Measurements from ENCODE around the gene KAZN. TPM values are rescaled to one million over a fixed set of nuclear protein-coding genes. Genes with fewer than 3 reads are reported as not detected.

KAZN gene
- total and polyA plus RNA-seq, 11 donors, result 0.65 to 6.5 (median 2.3) TPM

- H3K27me3 ChIP-seq, result peaks cover 0 to 18% (median 8%) of the 10 kb centered on the region in 9 donors
- ATAC-seq (no peak), DNase-seq (no peak)
- WGBS, 4 donors, result 94% methylated on average over 7 of the region's 7 CpGs
- no peak overlapping the region for H3K27ac ChIP-seq
- no peaks in the 10 kb centered on the region for H3K9me3 ChIP-seq
- H3K4me1 ChIP-seq, result no peaks in the 10 kb centered on the region
- H3K36me3 ChIP-seq, result no peaks in the 10 kb centered on the region
- TF ChIP-seq, protein P1, sequence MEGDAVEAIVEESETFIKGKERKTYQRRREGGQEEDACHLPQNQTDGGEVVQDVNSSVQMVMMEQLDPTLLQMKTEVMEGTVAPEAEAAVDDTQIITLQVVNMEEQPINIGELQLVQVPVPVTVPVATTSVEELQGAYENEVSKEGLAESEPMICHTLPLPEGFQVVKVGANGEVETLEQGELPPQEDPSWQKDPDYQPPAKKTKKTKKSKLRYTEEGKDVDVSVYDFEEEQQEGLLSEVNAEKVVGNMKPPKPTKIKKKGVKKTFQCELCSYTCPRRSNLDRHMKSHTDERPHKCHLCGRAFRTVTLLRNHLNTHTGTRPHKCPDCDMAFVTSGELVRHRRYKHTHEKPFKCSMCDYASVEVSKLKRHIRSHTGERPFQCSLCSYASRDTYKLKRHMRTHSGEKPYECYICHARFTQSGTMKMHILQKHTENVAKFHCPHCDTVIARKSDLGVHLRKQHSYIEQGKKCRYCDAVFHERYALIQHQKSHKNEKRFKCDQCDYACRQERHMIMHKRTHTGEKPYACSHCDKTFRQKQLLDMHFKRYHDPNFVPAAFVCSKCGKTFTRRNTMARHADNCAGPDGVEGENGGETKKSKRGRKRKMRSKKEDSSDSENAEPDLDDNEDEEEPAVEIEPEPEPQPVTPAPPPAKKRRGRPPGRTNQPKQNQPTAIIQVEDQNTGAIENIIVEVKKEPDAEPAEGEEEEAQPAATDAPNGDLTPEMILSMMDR (IDR thresholded peaks at IDR 0.05), result no peak
- TF ChIP-seq POLR2A (IDR thresholded peaks at IDR 0.05), result no peak
- intact Hi-C loops (cut with DNase I), result loop anchor here in 1 of 10 donors (5.0 kb wide), 1 partner anchor 984 kb away; no protein-coding TSS in a partner anchor
- no peak overlapping the region for H3K4me3 ChIP-seq
Measured at GRCh38 chr1:15096293-15096692, 497.8 kb downstream of the KAZN start.

DNA sequence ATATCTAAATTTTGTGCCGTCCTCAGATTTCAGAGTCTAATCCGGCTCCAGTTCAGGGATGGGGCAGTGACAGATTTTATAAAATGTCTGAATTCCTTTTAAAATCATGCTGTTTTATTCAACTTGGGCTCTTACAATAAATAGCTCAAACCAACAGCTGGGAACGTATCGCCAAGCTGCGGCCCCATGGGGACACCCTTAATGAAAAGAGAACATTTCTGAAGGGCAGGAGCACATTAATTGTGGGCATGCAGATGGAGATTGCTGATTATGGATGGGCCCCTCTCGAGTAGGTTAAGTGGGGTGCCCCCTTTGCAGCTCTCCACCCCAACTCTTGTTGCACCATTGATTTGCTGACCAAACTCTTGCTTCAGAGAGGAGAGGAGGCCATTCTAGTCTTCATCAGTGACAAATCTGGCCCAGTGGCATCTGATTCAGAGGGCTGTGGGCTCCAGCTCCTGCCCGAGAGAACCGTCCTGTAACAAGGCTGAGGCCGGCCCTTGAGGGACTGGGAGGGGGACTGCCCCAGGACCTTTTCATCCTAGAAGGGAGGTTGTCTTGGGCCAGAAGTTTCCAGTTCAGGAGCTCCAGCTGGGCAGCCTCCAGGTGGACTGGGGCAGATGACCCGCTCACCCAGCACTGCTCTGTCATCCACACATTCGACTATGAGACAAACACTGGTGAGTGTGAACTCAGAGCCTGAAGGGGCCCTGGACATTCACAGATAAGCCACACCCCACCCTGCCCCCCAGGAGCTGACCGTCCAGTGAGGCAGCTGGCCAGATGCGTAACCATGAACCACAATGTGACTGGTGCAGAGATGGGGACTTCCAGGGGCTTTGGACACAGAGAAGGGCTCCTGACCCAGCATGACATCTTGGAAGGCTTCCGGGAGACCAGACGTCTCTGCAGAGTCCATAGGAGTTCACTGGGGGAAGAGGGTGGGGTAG lies 500.0 kb downstream of the KAZN start:
- DNase-seq (peak in 1 of 5 donors; percentile 10), ATAC-seq (no peak)
- H3K27ac ChIP-seq, result no peak overlapping the region
- H3K4me1 ChIP-seq, result no peaks in the 10 kb centered on the region
- H3K9me3 ChIP-seq, result no peaks in the 10 kb centered on the region
- no peak overlapping the region for H3K4me3 ChIP-seq
- intact Hi-C loops (cut with DNase I), result loop anchor here in 1 of 10 donors (5.0 kb wide), 1 partner anchor 986 kb away; no protein-coding TSS in a partner anchor
- H3K27me3 ChIP-seq, result peaks cover 0 to 32% (median 9%) of the 10 kb centered on the region in 9 donors
- no peak for TF ChIP-seq POLR2A (IDR thresholded peaks at IDR 0.05)
- TF ChIP-seq, protein P1 (IDR thresholded peaks at IDR 0.05), result no peak
- no peaks in the 10 kb centered on the region for H3K36me3 ChIP-seq
- 76 to 87% (median 81%) methylated on average over 12 to 15 of the region's 15 CpGs for WGBS, 4 donors

GRCh38 chr1:15099441-15100120 lies 501.1 kb downstream of the KAZN start:
- H3K36me3 ChIP-seq, result no peaks in the 10 kb centered on the region
- ATAC-seq (no peak), DNase-seq (peak in 1 of 5 donors; percentile 12)
- TF ChIP-seq, protein P1 (IDR thresholded peaks at IDR 0.05), result no peak
- TF ChIP-seq POLR2A (IDR thresholded peaks at IDR 0.05), result no peak
- H3K27ac ChIP-seq, result no peak overlapping the region
- peaks cover 0 to 7% (median 0%) of the 10 kb centered on the region in 12 donors for H3K9me3 ChIP-seq
- H3K4me3 ChIP-seq, result no peak overlapping the region
- intact Hi-C loops (cut with DNase I), result loop anchor here in 3 of 10 donors (5.0 kb wide), 3 partner anchors 987 to 1137 kb away; no protein-coding TSS in a partner anchor
- peaks cover 0 to 36% (median 9%) of the 10 kb centered on the region in 9 donors for H3K27me3 ChIP-seq
- H3K4me1 ChIP-seq, result no peaks in the 10 kb centered on the region
- 37 to 54% (median 42%) methylated on average over 15 of the region's 15 CpGs for WGBS, 4 donors
